NCI-H524 (cell line): ENCODE results near the gene COL7A1.

Source experiments
- DNase-seq, 2 experiments: peaks; one replicate each; lab custom pipeline; 2025; lab: John Stamatoyannopoulos, UW

The COL7A1 gene

GRCh38 chr3:48619541-48620524, 24.7 kb upstream of the COL7A1 start:
- DNase-seq, result no peak

- no peak for DNase-seq
These were observed 22.4 kb upstream of the COL7A1 start for GRCh38 chr3:48617559-48617958.

- no peak for DNase-seq
These were observed 18.9 kb upstream of the COL7A1 start for GRCh38 chr3:48614044-48614443.

GRCh38 chr3:48612309-48612708, 17.2 kb upstream of the COL7A1 start:
- no peak for DNase-seq

- DNase-seq, result peak; percentile 67 to 89
These were observed 14.2 kb upstream of the COL7A1 start, which contains the start of gene UQCRC1 for GRCh38 chr3:48609088-48610005. TSS of gene UQCRC1 (minus strand) at chr3:48609646. CDS start at chr3:48609620, 26 bp downstream.

- DNase-seq, result no peak
These were observed 12.4 kb upstream of the COL7A1 start for GRCh38 chr3:48607519-48607918.

GRCh38 chr3:48601622-48601994, 6.5 kb upstream of the COL7A1 start:
- DNase-seq, result no peak

- DNase-seq, result no peak
These were observed 5.8 kb upstream of the COL7A1 start for GRCh38 chr3:48600711-48601621.

GRCh38 chr3:48599509-48600285, 4.6 kb upstream of the COL7A1 start:
- DNase-seq, result no peak

GRCh38 chr3:48599077-48599501, 4.0 kb upstream of the COL7A1 start:
- DNase-seq, result no peak

GRCh38 chr3:48598323-48599076, 3.4 kb upstream of the COL7A1 start:
- peak in 1 of 2 experiments; percentile 18 for DNase-seq

GRCh38 chr3:48597408-48597800, 2.3 kb upstream of the COL7A1 start:
- no peak for DNase-seq

GRCh38 chr3:48596676-48597407, 1.7 kb upstream of the COL7A1 start:
- no peak for DNase-seq

- DNase-seq, result no peak
These were observed 1.0 kb upstream of the COL7A1 start for GRCh38 chr3:48596157-48596556.

GRCh38 chr3:48595526-48596121, 495 bp upstream of the COL7A1 start:
- peak in 1 of 2 experiments; percentile 47 for DNase-seq

GRCh38 chr3:48594417-48595049, 596 bp downstream of the COL7A1 start:
- DNase-seq, result no peak

GRCh38 chr3:48593337-48593736, 1.8 kb downstream of the COL7A1 start:
- DNase-seq, result no peak

- no peak for DNase-seq
These were observed 2.5 kb downstream of the COL7A1 start for GRCh38 chr3:48592519-48593087.
